Measurements from ENCODE around the gene MDN1. TPM values are rescaled to one million over a fixed set of nuclear protein-coding genes. Genes with fewer than 3 reads are reported as not detected.
"Not testable (repeated sequence)": the region's sequence is repeated elsewhere in the genome, so short reads cannot be mapped to it uniquely, and the experiment has no call there.

MDN1 gene
- total RNA-seq, 2 experiments from 2014 or later = 48.6 to 59.5 TPM

- H3K27ac Mint-ChIP-seq = no peak overlapping the region
- H3K9me3 Mint-ChIP-seq (ENCODE audit: low read depth) = no peaks in the 10 kb centered on the region
- H3K27me3 Mint-ChIP-seq = no peaks in the 10 kb centered on the region
- peaks cover 10% of the 10 kb centered on the region for H3K4me1 Mint-ChIP-seq
- ATAC-seq (no peak), DNase-seq (no peak)
- intact Hi-C loops (cut with DNase I, micrococcal nuclease) = no loop called here
- H3K4me3 Mint-ChIP-seq = no peak overlapping the region
- ChIA-PET CTCF (interaction anchor here (0.6 to 1.1 kb wide), 3 partner anchors 12 to 271 kb away, joined by 3 to 4 read pairs (median 3); no protein-coding TSS in a partner anchor), POLR2A (no interaction called here)
- H3K36me3 Mint-ChIP-seq (ENCODE audit: low read depth) = peaks cover 47% of the 10 kb centered on the region
Observed at GRCh38 chr6:89643406-89643805, 176.2 kb downstream of the MDN1 start.

- ATAC-seq = no peak
- Mint-ChIP-seq H3K4me3 (no peak overlapping the region), H3K36me3 (ENCODE audit: low read depth) (peaks cover 44% of the 10 kb centered on the region), H3K4me1 (peaks cover 10% of the 10 kb centered on the region), H3K27me3 (no peaks in the 10 kb centered on the region), H3K27ac (peak overlapping the region; percentile 35), H3K9me3 (ENCODE audit: low read depth) (no peaks in the 10 kb centered on the region)
- intact Hi-C loops (cut with DNase I, micrococcal nuclease) = no loop called here
- ChIA-PET POLR2A (no interaction called here), CTCF (interaction anchor here (0.5 to 1.1 kb wide), 3 partner anchors 12 to 211 kb away, joined by 3 to 4 read pairs (median 3); no protein-coding TSS in a partner anchor)
- no peak for DNase-seq
Observed at GRCh38 chr6:89642956-89643355, 176.6 kb downstream of the MDN1 start.

GRCh38 chr6:89641581-89641980, 178.0 kb downstream of the MDN1 start:
- CTCF ChIA-PET = interaction anchor here (1.2 kb wide), 1 partner anchor 9 kb away, joined by 3 read pairs; no protein-coding TSS in a partner anchor
- H3K9me3 Mint-ChIP-seq (ENCODE audit: low read depth); H3K27ac Mint-ChIP-seq; DNase-seq; intact Hi-C loops (cut with DNase I, micrococcal nuclease); ATAC-seq; H3K4me3 Mint-ChIP-seq; POLR2A ChIA-PET; H3K27me3 Mint-ChIP-seq: not testable (repeated sequence)
- Mint-ChIP-seq H3K4me1 (peaks cover 18% of the 10 kb centered on the region), H3K36me3 (ENCODE audit: low read depth) (peaks cover 42% of the 10 kb centered on the region)

- ATAC-seq (no peak), DNase-seq (no peak)
- ChIA-PET POLR2A (no interaction called here), CTCF (no interaction called here)
- no peak overlapping the region for H3K27ac Mint-ChIP-seq
- H3K4me1 Mint-ChIP-seq = peaks cover 22% of the 10 kb centered on the region
- H3K4me3 Mint-ChIP-seq = no peak overlapping the region
- no peaks in the 10 kb centered on the region for H3K9me3 Mint-ChIP-seq (ENCODE audit: low read depth)
- no peaks in the 10 kb centered on the region for H3K27me3 Mint-ChIP-seq
- H3K36me3 Mint-ChIP-seq (ENCODE audit: low read depth) = peaks cover 45% of the 10 kb centered on the region
- intact Hi-C loops (cut with DNase I, micrococcal nuclease) = no loop called here
Observed at GRCh38 chr6:89640804-89641203, 178.8 kb downstream of the MDN1 start.

GRCh38 chr6:89638320-89639195, 181.0 kb downstream of the MDN1 start, which contains the start of gene LYRM2:
TSS of gene LYRM2 (minus strand) at chr6:89638747. CDS start at chr6:89638716, 31 bp downstream.
- ChIA-PET CTCF (interaction anchor here (0.6 to 1.6 kb wide), 11 partner anchors 10 to 271 kb away, joined by 3 to 7 read pairs (median 4); partner anchors contain the start of gene ANKRD6), POLR2A (interaction anchor here (0.5 to 1.0 kb wide), 5 partner anchors 10 to 815 kb away, joined by 3 to 12 read pairs (median 4); partner anchors contain the start of gene RNGTT)
- DNase-seq (peak; percentile 96), ATAC-seq (peak; percentile 97)
- intact Hi-C loops (cut with DNase I, micrococcal nuclease) = loop anchor here (1.0 to 5.0 kb wide), 11 partner anchors 179 to 949 kb away; partner anchors contain the start of genes ANKRD6 (in 2 of the 2), MAP3K7 (in 2 of the 2), MDN1 (in 2 of the 2) and CASP8AP2 (in 1 of the 2)
- peak within 1 kb of the TSS; percentile 98 for H3K27ac Mint-ChIP-seq
- H3K4me3 Mint-ChIP-seq = peak within 1 kb of the TSS; percentile 86
- H3K36me3 Mint-ChIP-seq (ENCODE audit: low read depth) = peaks cover 53% of the 10 kb centered on the region
- no peaks in the 10 kb centered on the region for H3K9me3 Mint-ChIP-seq (ENCODE audit: low read depth)
- H3K27me3 Mint-ChIP-seq = no peaks in the 10 kb centered on the region
- H3K4me1 Mint-ChIP-seq = peaks cover 22% of the 10 kb centered on the region

- ATAC-seq = no peak
Observed at GRCh38 chr6:89637960-89638319, 181.7 kb downstream of the MDN1 start.

GRCh38 chr6:89636412-89636811, 183.2 kb downstream of the MDN1 start:
- H3K9me3 Mint-ChIP-seq (ENCODE audit: low read depth); ATAC-seq; H3K4me3 Mint-ChIP-seq; H3K27me3 Mint-ChIP-seq; POLR2A ChIA-PET; DNase-seq: not testable (repeated sequence)
- intact Hi-C loops (cut with DNase I, micrococcal nuclease) = loop anchor here (5.0 kb wide), 3 partner anchors 181 to 841 kb away; partner anchors contain the start of genes MDN1 (in 1 of the 2) and PNRC1 (in 1 of the 2)
- H3K27ac Mint-ChIP-seq = peak overlapping the region; percentile 24
- H3K4me1 Mint-ChIP-seq = peaks cover 22% of the 10 kb centered on the region
- CTCF ChIA-PET = interaction anchor here (0.9 kb wide), 1 partner anchor 225 kb away, joined by 3 read pairs; no protein-coding TSS in a partner anchor
- peaks cover 45% of the 10 kb centered on the region for H3K36me3 Mint-ChIP-seq (ENCODE audit: low read depth)

More at GRCh38 chr6:89637960-89638319, 181.7 kb downstream of the MDN1 start:
- intact Hi-C loops (cut with DNase I, micrococcal nuclease) = loop anchor here (1.0 to 5.0 kb wide), 12 partner anchors 179 to 949 kb away; partner anchors contain the start of genes ANKRD6 (in 2 of the 2), MAP3K7 (in 2 of the 2), MDN1 (in 2 of the 2) and CASP8AP2 (in 1 of the 2)
- ChIA-PET CTCF (interaction anchor here (0.7 to 1.3 kb wide), 6 partner anchors 9 to 271 kb away, joined by 3 to 7 read pairs (median 4); partner anchors contain the start of gene ANKRD6), POLR2A (interaction anchor here (0.5 to 1.0 kb wide), 6 partner anchors 16 to 1423 kb away, joined by 3 to 18 read pairs (median 6); no protein-coding TSS in a partner anchor)
- peak overlapping the region; percentile 98 for H3K27ac Mint-ChIP-seq
- H3K4me3 Mint-ChIP-seq = peak overlapping the region; percentile 86
- H3K36me3 Mint-ChIP-seq (ENCODE audit: low read depth) = peaks cover 51% of the 10 kb centered on the region
- peaks cover 22% of the 10 kb centered on the region for H3K4me1 Mint-ChIP-seq
- no peaks in the 10 kb centered on the region for H3K9me3 Mint-ChIP-seq (ENCODE audit: low read depth)
- DNase-seq = no peak
- no peaks in the 10 kb centered on the region for H3K27me3 Mint-ChIP-seq

GRCh38 chr6:89630488-89630887, 189.1 kb downstream of the MDN1 start:
- no peak for ATAC-seq
- no peaks in the 10 kb centered on the region for H3K9me3 Mint-ChIP-seq (ENCODE audit: low read depth)
- no peaks in the 10 kb centered on the region for H3K4me1 Mint-ChIP-seq
- ChIA-PET CTCF (interaction anchor here (1.0 to 1.5 kb wide), 2 partner anchors 13 to 198 kb away, joined by 3 to 6 read pairs; no protein-coding TSS in a partner anchor), POLR2A (no interaction called here)
- no peak overlapping the region for H3K4me3 Mint-ChIP-seq
- DNase-seq = no peak
- H3K27ac Mint-ChIP-seq = no peak overlapping the region
- H3K36me3 Mint-ChIP-seq (ENCODE audit: low read depth) = peaks cover 18% of the 10 kb centered on the region
- H3K27me3 Mint-ChIP-seq = no peaks in the 10 kb centered on the region
- intact Hi-C loops (cut with DNase I, micrococcal nuclease) = no loop called here

- H3K4me3 Mint-ChIP-seq = no peak overlapping the region
- CTCF ChIA-PET = interaction anchor here (0.7 to 1.1 kb wide), 2 partner anchors 11 to 380 kb away, joined by 3 read pairs; no protein-coding TSS in a partner anchor
- H3K9me3 Mint-ChIP-seq (ENCODE audit: low read depth) = no peaks in the 10 kb centered on the region
- H3K4me1 Mint-ChIP-seq = no peaks in the 10 kb centered on the region
- intact Hi-C loops (cut with DNase I, micrococcal nuclease) = no loop called here
- H3K27me3 Mint-ChIP-seq = no peaks in the 10 kb centered on the region
- POLR2A ChIA-PET = no interaction called here
- DNase-seq (no peak), ATAC-seq (no peak)
- H3K36me3 Mint-ChIP-seq (ENCODE audit: low read depth) = no peaks in the 10 kb centered on the region
- H3K27ac Mint-ChIP-seq = no peak overlapping the region
Observed at GRCh38 chr6:89623749-89624148, 195.8 kb downstream of the MDN1 start.

GRCh38 chr6:89619567-89619966, 200.0 kb downstream of the MDN1 start:
- no peak overlapping the region for H3K4me3 Mint-ChIP-seq
- no peaks in the 10 kb centered on the region for H3K27me3 Mint-ChIP-seq
- no peaks in the 10 kb centered on the region for H3K36me3 Mint-ChIP-seq (ENCODE audit: low read depth)
- ChIA-PET CTCF (no interaction called here), POLR2A (no interaction called here)
- no peaks in the 10 kb centered on the region for H3K4me1 Mint-ChIP-seq
- ATAC-seq (no peak), DNase-seq (no peak)
- H3K9me3 Mint-ChIP-seq (ENCODE audit: low read depth) = no peaks in the 10 kb centered on the region
- intact Hi-C loops (cut with DNase I, micrococcal nuclease) = no loop called here
- H3K27ac Mint-ChIP-seq = no peak overlapping the region

- CTCF ChIA-PET = interaction anchor here (0.5 to 0.9 kb wide), 2 partner anchors 9 to 186 kb away, joined by 3 read pairs; no protein-coding TSS in a partner anchor
- H3K9me3 Mint-ChIP-seq (ENCODE audit: low read depth) = no peaks in the 10 kb centered on the region
- POLR2A ChIA-PET = no interaction called here
- no peaks in the 10 kb centered on the region for H3K36me3 Mint-ChIP-seq (ENCODE audit: low read depth)
- ATAC-seq (no peak), DNase-seq (no peak)
- no peaks in the 10 kb centered on the region for H3K27me3 Mint-ChIP-seq
- no peak overlapping the region for H3K27ac Mint-ChIP-seq
- no peaks in the 10 kb centered on the region for H3K4me1 Mint-ChIP-seq
- intact Hi-C loops (cut with DNase I, micrococcal nuclease) = no loop called here
- no peak overlapping the region for H3K4me3 Mint-ChIP-seq
Observed at GRCh38 chr6:89618026-89618425, 201.6 kb downstream of the MDN1 start.

All from activated CD4-positive, alpha-beta T cell treated with anti-CD3 and anti-CD28 coated beads for 36 hours (primary cell).